HUES6 (cell line): Measurements from ENCODE around the gene ZNF385B.

Source experiments
- H3K27ac ChIP-seq: 2 replicates; pipeline ENCODE4 v1.7.0; 2013; ENCODE audit warnings: low read depth, mild to moderate bottlenecking, low read length, inconsistent platforms
- H3K27me3 ChIP-seq: 2 replicates; pipeline ENCODE4 v1.6.1; 2013; ENCODE audit warnings: low read length; ENCODE audit not compliant: control insufficient read depth, insufficient read depth
- H3K36me3 ChIP-seq: 2 replicates; pipeline ENCODE4 v1.6.1; 2013; ENCODE audit warnings: low read length; ENCODE audit not compliant: control insufficient read depth, insufficient read depth
- H3K4me1 ChIP-seq: 2 replicates; pipeline ENCODE4 v1.6.1; 2013; ENCODE audit warnings: low read length; ENCODE audit not compliant: control insufficient read depth, insufficient read depth
- H3K4me3 ChIP-seq: 2 replicates; pipeline ENCODE4 v1.5.1; 2013; ENCODE audit warnings: low read depth, low read length
- H3K9ac ChIP-seq: one replicate; pipeline ENCODE4 v1.6.1; 2013; ENCODE audit warnings: mild to moderate bottlenecking, low read length
- H3K9me3 ChIP-seq: 2 replicates; pipeline ENCODE4 v1.6.1; 2013; ENCODE audit warnings: low read depth, low read length; ENCODE audit not compliant: control insufficient read depth, insufficient read depth

ZNF385B gene

DNA sequence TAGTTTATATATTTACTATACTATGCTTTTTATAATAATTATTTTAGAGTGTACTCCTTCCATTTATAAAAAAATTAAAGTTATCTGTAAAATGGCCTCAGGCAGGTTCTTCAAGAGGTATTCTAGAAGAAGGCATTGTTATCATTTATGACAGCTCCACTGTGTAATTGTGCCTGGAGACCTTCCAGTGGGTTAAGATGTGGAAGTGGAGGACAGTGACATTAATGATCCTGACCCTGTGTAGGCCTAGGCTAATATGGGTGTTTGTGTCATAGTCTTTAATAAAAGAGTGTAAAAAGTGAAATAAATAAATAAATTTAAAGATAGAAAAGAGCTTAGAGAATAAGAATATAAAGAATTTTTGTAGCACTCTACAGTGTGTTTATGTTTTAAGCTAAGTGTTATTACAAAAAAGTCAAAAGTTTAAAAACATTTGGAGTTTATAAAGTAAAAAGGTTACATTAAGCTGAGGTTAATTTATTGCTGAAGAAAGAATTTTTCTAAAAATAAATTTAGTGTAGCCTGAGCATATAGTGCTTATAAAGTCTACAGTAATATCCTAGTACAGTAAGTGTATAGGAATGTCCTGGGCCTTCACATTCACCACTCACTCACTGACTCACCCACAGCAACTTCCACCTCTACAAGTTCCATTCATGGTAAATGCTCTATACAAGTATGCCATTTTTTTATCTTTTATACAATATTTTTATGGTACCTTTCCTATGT is 406.8 kb downstream of the ZNF385B start:
- Histone ChIP-seq H3K27me3 (no peaks in the 10 kb centered on the region), H3K9ac (no peak overlapping the region), H3K9me3 (peaks cover 23% of the 10 kb centered on the region), H3K36me3 (no peaks in the 10 kb centered on the region), H3K4me1 (no peaks in the 10 kb centered on the region), H3K27ac (no peak overlapping the region), H3K4me3 (no peak overlapping the region)

- H3K9ac ChIP-seq = no peak overlapping the region
- no peaks in the 10 kb centered on the region for H3K9me3 ChIP-seq
- H3K4me3 ChIP-seq = no peak overlapping the region
- H3K4me1 ChIP-seq = peaks cover 22% of the 10 kb centered on the region
- H3K36me3 ChIP-seq = no peaks in the 10 kb centered on the region
- no peak overlapping the region for H3K27ac ChIP-seq
- H3K27me3 ChIP-seq = no peaks in the 10 kb centered on the region
Measured at GRCh38 chr2:179449010-179449409, 412.4 kb downstream of the ZNF385B start.

DNA sequence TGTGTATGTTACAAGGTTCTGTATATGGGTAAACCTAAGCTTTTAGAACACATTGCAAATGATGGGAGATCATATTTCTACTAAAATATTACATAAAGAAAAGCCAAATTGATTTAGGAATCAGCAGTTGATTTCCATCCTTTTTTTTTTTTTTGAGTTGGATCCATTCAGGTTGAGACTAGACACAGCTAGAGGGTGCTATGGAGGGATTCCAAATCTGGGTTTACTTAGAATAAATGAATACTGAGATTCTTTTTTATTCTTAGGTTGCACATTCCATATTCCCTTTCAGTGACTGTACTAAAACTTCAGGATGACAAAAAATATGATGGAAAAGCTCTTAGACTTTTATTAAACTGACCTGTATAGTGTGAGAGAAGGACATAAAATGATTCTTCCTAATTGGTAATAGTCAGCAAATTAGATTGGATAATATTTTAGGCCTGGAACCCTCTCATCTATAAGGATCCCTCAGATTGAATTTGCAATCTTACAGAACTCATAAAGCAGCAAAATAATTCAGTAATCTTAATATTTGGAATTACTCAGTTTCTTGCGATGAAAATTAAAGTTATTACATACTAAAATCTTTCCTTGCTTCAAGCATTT is 413.5 kb downstream of the ZNF385B start:
- H3K36me3 ChIP-seq = no peaks in the 10 kb centered on the region
- H3K9me3 ChIP-seq = no peaks in the 10 kb centered on the region
- no peak overlapping the region for H3K4me3 ChIP-seq
- H3K27me3 ChIP-seq = no peaks in the 10 kb centered on the region
- peaks cover 32% of the 10 kb centered on the region for H3K4me1 ChIP-seq
- H3K27ac ChIP-seq = no peak overlapping the region
- H3K9ac ChIP-seq = no peak overlapping the region

DNA sequence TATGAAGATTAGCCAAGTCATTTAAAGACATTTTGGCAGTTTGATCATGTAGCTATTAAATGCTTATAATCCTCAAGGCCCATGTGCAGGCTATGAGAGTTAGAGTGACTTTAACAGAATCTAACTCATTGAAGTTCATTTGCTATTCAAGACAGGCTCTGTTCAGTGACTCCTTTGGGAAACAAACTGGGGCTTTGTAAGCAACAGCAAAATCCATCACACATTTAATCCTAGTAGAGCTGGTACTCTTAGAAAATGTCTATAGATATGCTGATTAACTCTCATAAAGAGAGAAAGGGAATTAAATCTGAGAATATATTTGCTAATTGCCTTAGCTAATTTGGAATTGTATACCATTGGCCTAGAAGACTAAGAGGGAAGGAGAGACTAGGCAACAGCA is 414.0 kb downstream of the ZNF385B start:
- no peak overlapping the region for H3K4me3 ChIP-seq
- peaks cover 37% of the 10 kb centered on the region for H3K4me1 ChIP-seq
- no peaks in the 10 kb centered on the region for H3K27me3 ChIP-seq
- H3K36me3 ChIP-seq = no peaks in the 10 kb centered on the region
- no peaks in the 10 kb centered on the region for H3K9me3 ChIP-seq
- no peak overlapping the region for H3K27ac ChIP-seq
- H3K9ac ChIP-seq = no peak overlapping the region

DNA sequence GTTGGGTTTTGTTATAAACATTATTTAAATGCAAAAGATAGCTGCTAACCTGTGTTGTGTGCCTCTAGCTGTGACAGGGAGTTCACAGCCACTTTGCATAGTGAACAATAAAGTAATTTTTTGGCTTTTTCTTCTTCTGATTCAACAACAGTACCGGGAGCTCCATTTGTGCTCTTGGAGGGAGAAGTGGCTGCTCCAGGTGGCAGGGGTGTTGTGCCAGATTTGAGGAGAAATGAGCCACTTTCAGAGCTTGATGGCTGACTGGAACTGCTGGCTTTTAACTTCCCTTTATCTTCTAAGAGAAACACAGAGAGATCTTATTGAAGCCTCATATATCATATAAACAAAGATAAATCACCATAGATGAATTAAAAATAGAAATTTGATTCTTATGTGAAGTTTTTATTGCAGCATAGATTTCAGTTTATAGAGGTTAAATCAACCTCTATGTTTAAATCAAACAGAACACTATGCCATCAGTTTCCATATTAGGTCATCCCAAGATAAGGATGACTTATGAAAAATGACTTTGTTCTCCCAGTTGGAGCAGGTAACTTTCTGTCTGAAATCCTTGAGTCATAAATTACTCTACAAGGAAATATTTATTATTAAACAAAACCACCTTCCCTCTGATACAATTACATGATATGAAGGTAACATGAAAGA is 414.8 kb downstream of the ZNF385B start:
- Histone ChIP-seq H3K4me1 (peaks cover 41% of the 10 kb centered on the region), H3K9ac (no peak overlapping the region), H3K36me3 (no peaks in the 10 kb centered on the region), H3K4me3 (no peak overlapping the region), H3K9me3 (no peaks in the 10 kb centered on the region), H3K27me3 (no peaks in the 10 kb centered on the region), H3K27ac (no peak overlapping the region)

- Histone ChIP-seq H3K4me1 (peaks cover 45% of the 10 kb centered on the region), H3K9me3 (no peaks in the 10 kb centered on the region; the same call in 1 of the 2 replicates), H3K4me3 (0 out of 2 replicates have a peak overlapping the region, but pooled peaks have one; percentile 7), H3K27me3 (no peaks in the 10 kb centered on the region), H3K36me3 (no peaks in the 10 kb centered on the region), H3K27ac (peak overlapping the region; percentile 67; the same call in 1 of the 2 replicates), H3K9ac (peak overlapping the region; percentile 23)
Measured at GRCh38 chr2:179444056-179444455, 417.4 kb downstream of the ZNF385B start.

DNA sequence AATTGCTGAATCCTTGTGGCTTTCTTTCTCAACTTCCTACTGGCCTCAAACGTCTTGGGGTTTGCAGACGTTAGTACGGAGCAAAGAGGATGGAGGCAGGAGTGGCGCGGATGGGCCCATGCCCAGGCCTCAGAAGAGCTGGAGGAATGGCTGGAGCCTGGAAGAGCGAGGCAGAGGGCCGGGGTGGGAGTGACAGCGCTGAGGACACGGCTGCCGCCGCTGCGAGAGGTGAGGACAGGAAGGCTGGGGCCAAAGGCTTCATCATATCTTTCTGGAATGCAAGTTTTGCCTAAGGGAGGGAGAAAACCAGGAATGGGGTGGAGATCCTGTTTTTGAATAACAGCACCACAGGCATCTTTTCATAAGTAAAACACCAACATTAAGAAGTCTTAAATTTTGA is 418.2 kb downstream of the ZNF385B start:
- no peaks in the 10 kb centered on the region; the same call in 1 of the 2 replicates for H3K9me3 ChIP-seq
- H3K4me3 ChIP-seq = peak overlapping the region; percentile 7; the same call in 1 of the 2 replicates
- no peaks in the 10 kb centered on the region for H3K27me3 ChIP-seq
- peak overlapping the region; percentile 67 for H3K27ac ChIP-seq
- no peaks in the 10 kb centered on the region for H3K36me3 ChIP-seq
- H3K9ac ChIP-seq = peak overlapping the region; percentile 14
- H3K4me1 ChIP-seq = peaks cover 45% of the 10 kb centered on the region

GRCh38 chr2:179442206-179442605 is 419.2 kb downstream of the ZNF385B start:
- Histone ChIP-seq H3K27ac (0 out of 2 replicates have a peak overlapping the region, but pooled peaks have one; percentile 26), H3K9me3 (no peaks in the 10 kb centered on the region; the same call in 1 of the 2 replicates), H3K4me3 (no peak overlapping the region), H3K36me3 (no peaks in the 10 kb centered on the region), H3K9ac (no peak overlapping the region), H3K27me3 (no peaks in the 10 kb centered on the region), H3K4me1 (peaks cover 42% of the 10 kb centered on the region)

DNA sequence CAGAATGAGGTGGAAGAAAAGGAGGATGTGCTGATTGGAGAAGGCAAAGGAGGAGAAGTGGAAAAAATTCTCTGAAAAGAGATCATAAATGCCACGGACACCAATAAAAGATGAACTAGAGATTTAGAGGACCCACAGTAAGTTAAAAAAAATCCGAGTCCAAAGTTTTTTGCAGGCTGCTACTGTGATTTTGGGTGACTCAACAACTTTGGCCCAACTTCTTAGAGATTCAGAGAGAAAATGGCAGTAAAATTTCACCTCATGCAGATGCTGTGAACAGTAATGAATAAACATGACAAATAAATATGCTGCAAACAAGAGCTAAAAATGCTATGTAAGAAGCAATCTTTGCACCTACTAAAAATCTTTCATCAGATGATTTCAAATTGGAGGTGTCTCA is 419.9 kb downstream of the ZNF385B start:
- Histone ChIP-seq H3K9me3 (no peaks in the 10 kb centered on the region; the same call in 1 of the 2 replicates), H3K4me1 (peaks cover 41% of the 10 kb centered on the region), H3K27ac (no peak overlapping the region), H3K4me3 (no peak overlapping the region), H3K27me3 (no peaks in the 10 kb centered on the region), H3K36me3 (no peaks in the 10 kb centered on the region), H3K9ac (no peak overlapping the region)

DNA sequence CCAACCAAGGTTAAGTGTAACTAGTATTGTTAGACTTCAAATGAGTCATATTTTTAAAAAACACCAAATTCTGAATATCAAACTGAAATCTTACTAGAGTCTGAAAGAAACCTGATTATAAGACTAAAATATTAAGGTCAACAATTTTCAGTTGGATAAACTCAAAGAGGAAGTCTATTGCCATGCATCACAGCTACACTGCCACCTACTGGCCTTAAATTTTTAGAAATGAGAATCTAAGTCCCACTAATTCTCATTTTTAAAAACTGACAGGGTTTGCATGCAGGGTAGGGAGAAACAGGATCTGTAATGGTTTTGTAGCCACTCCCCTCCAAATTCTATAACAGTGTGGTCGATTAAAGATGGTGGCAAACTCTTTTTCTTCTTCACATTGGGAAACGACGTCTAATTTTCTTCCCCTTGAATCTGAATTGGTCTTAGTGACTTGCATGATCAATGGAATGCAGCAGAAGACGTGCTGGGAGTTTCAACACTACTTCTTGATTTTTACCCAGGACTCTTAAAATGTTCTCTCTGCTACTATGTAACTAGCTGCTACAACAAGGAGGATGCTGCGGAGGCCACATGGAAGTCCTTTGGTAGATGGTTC is 420.7 kb downstream of the ZNF385B start:
- Histone ChIP-seq H3K4me3 (no peak overlapping the region), H3K4me1 (peaks cover 38% of the 10 kb centered on the region), H3K27me3 (no peaks in the 10 kb centered on the region), H3K9ac (no peak overlapping the region), H3K36me3 (no peaks in the 10 kb centered on the region), H3K9me3 (no peaks in the 10 kb centered on the region; the same call in 1 of the 2 replicates), H3K27ac (no peak overlapping the region)
